A673 (cell line): Measurements from ENCODE around the gene FADS3. TPM values are rescaled to one million over a fixed set of nuclear protein-coding genes. Genes with fewer than 3 reads are reported as not detected.

Experiments
- BruUV-seq: library from RNA; stranded (reverse); fragments of 400-500 nt; replicated peaks from 2 replicates; lab custom pipeline; 2021; lab: Mats Ljungman, UMichigan
- CTCF ChIA-PET: fragments of 300-600 bp; sonication (Branson Sonifier 250); formaldehyde crosslinking; loops from one replicate; lab custom pipeline; 2022; ENCODE audit warnings: antibody characterized with exemption; lab: Charles Lee
- POLR2A ChIA-PET: fragments of 300-600 bp; sonication (Branson Sonifier 250); formaldehyde crosslinking; loops from one replicate; lab custom pipeline; 2022; ENCODE audit warnings: antibody characterized with exemption; ENCODE audit not compliant: low non-redundant PET; lab: Charles Lee
- DNase-seq: peaks from one replicate; pipeline ENCODE4 v3.0.0-alpha.2; 2015; ENCODE audit warnings: low spot score
- H3K27ac ChIP-seq: fragments of 200-600 bp; sonication (generic); 2 replicates; pipeline ENCODE4 v1.5.1; 2016; ENCODE audit warnings: mixed run types, low read depth, mild to moderate bottlenecking, mixed read lengths, antibody characterized with exemption, low read length; ENCODE audit not compliant: poor library complexity, severe bottlenecking
- H3K27me3 ChIP-seq: fragments of 200-600 bp; sonication (generic); replicated peaks from 2 replicates; pipeline ENCODE4 v1.6.1; 2017; ENCODE audit warnings: mixed run types, low read depth, mild to moderate bottlenecking, mixed read lengths, antibody characterized with exemption, low read length; ENCODE audit not compliant: insufficient read depth, poor library complexity
- H3K36me3 ChIP-seq: fragments of 200-600 bp; sonication (generic); 2 replicates; pipeline ENCODE4 v1.6.1; 2016; ENCODE audit warnings: mixed run types, mild to moderate bottlenecking, mixed read lengths, antibody characterized with exemption, low read length; ENCODE audit not compliant: insufficient read depth, poor library complexity, severe bottlenecking
- H3K4me1 ChIP-seq: fragments of 200-600 bp; sonication (generic); 2 replicates; pipeline ENCODE4 v1.6.1; 2017; ENCODE audit warnings: mixed run types, mild to moderate bottlenecking, mixed read lengths, antibody characterized with exemption, low read length; ENCODE audit not compliant: insufficient read depth, poor library complexity, severe bottlenecking
- H3K4me3 ChIP-seq: fragments of 200-600 bp; sonication (generic); 2 replicates; pipeline ENCODE4 v1.5.1; 2016; ENCODE audit warnings: low read depth, mixed run types, mild to moderate bottlenecking, mixed read lengths, low read length; ENCODE audit not compliant: poor library complexity, severe bottlenecking
- H3K9me3 ChIP-seq: fragments of 200-600 bp; sonication (generic); 2 replicates; pipeline ENCODE4 v1.6.1; 2016; ENCODE audit warnings: mixed run types, low read depth, mild to moderate bottlenecking, mixed read lengths, antibody characterized with exemption, low read length; ENCODE audit not compliant: poor library complexity, severe bottlenecking
- CTCF ChIP-seq: fragments of 300-800, 200-600 bp; sonication (generic); conservative IDR thresholded peaks from 2 replicates; pipeline ENCODE4 v1.5.1; 2017; ENCODE audit warnings: low read depth, mild to moderate bottlenecking, antibody characterized with exemption, low read length, moderate library complexity, mixed read lengths
- EZH2 ChIP-seq: fragments of 200-600 bp; sonication (generic); IDR thresholded peaks from 2 replicates; pipeline ENCODE4 v1.6.1; 2017; ENCODE audit warnings: borderline replicate concordance, low read depth, mild to moderate bottlenecking, mixed read lengths, antibody characterized with exemption, low read length; ENCODE audit not compliant: poor library complexity, severe bottlenecking
- intact Hi-C: fragments of 100-400 bp; cut with micrococcal nuclease; formaldehyde crosslinking; loops from one replicate; pipeline ENCODE4 v1.10.0; 2022; ENCODE audit not compliant: unreplicated experiment
- total RNA-seq: library from RNA; stranded (reverse); gene quantifications from 2 replicates; pipeline ENCODE4 v1.2.3, GENCODE V29; 2021

FADS3 gene
- total RNA-seq, 1 experiment from 2014 or later = 23.3 TPM

- DNase-seq = no peak
- Histone ChIP-seq H3K27me3 (no peaks in the 10 kb centered on the region), H3K36me3 (peaks cover 97% of the 10 kb centered on the region), H3K9me3 (no peaks in the 10 kb centered on the region), H3K4me3 (no peak overlapping the region), H3K4me1 (peaks cover 36% of the 10 kb centered on the region), H3K27ac (peak overlapping the region; percentile 89)
- ChIA-PET POLR2A (interaction anchor here (0.7 kb wide), 1 partner anchor 251 kb away, joined by 3 read pairs; no protein-coding TSS in a partner anchor), CTCF (no interaction called here)
- BruUV-seq = no TSS peak
- intact Hi-C loops = no loop called here
- TF ChIP-seq EZH2 (no peak), CTCF (no peak)
Observed at GRCh38 chr11:61851900-61852295, 39.4 kb downstream of the FADS3 start.

- no peak overlapping the region for H3K4me3 ChIP-seq
- H3K27ac ChIP-seq = peak overlapping the region; percentile 89
- no peaks in the 10 kb centered on the region for H3K9me3 ChIP-seq
- CTCF ChIA-PET = no interaction called here
- no peaks in the 10 kb centered on the region for H3K27me3 ChIP-seq
- POLR2A ChIA-PET = interaction anchor here (0.7 kb wide), 1 partner anchor 252 kb away, joined by 3 read pairs; no protein-coding TSS in a partner anchor
- H3K36me3 ChIP-seq = peaks cover 97% of the 10 kb centered on the region
- TF ChIP-seq CTCF = no peak
- TF ChIP-seq EZH2 = no peak
- H3K4me1 ChIP-seq = peaks cover 36% of the 10 kb centered on the region
- DNase-seq = no peak
- no TSS peak for BruUV-seq
- intact Hi-C loops = no loop called here
Observed at GRCh38 chr11:61851113-61851899, 40.0 kb downstream of the FADS3 start.

GRCh38 chr11:61850687-61851086, 40.7 kb downstream of the FADS3 start:
- ChIA-PET CTCF (no interaction called here), POLR2A (no interaction called here)
- DNase-seq = no peak
- Histone ChIP-seq H3K9me3 (no peaks in the 10 kb centered on the region), H3K36me3 (peaks cover 97% of the 10 kb centered on the region), H3K27me3 (no peaks in the 10 kb centered on the region), H3K4me3 (no peak overlapping the region), H3K27ac (peak overlapping the region; percentile 89), H3K4me1 (peaks cover 36% of the 10 kb centered on the region)
- no peak for TF ChIP-seq CTCF
- TF ChIP-seq EZH2 = no peak
- TSS peak; percentile 7 for BruUV-seq
- intact Hi-C loops = no loop called here
